H9 (cell line): ENCODE results near the gene SNRNP25. TPM values are rescaled to one million over a fixed set of nuclear protein-coding genes. Genes with fewer than 3 reads are reported as not detected.

Experiments used
- DNase-seq: peaks from one replicate; pipeline ENCODE4 v3.0.0-alpha.2; 2017
- H2AFZ ChIP-seq: one replicate; pipeline ENCODE4 v1.6.1; 2013; ENCODE audit warnings: mild to moderate bottlenecking, low read length, control low read depth, moderate library complexity
- H2AK5ac ChIP-seq: 2 replicates; pipeline ENCODE4 v1.6.1; 2013; ENCODE audit warnings: low read length, control low read depth, mixed read lengths; ENCODE audit not compliant: insufficient read length
- H2BK120ac ChIP-seq: one replicate; pipeline ENCODE4 v1.6.1; 2013; ENCODE audit warnings: low read depth, mild to moderate bottlenecking, low read length, control low read depth, inconsistent platforms; ENCODE audit not compliant: poor library complexity, severe bottlenecking
- H2BK12ac ChIP-seq: 2 replicates; pipeline ENCODE4 v1.6.1; 2013; ENCODE audit warnings: low read length, control low read depth, mixed read lengths, low read depth; ENCODE audit not compliant: insufficient read length
- H2BK15ac ChIP-seq: 2 replicates; pipeline ENCODE4 v1.6.1; 2013; ENCODE audit warnings: low read depth, low read length, control low read depth
- H2BK20ac ChIP-seq: one replicate; pipeline ENCODE4 v1.6.1; 2013; ENCODE audit warnings: low read depth, mild to moderate bottlenecking, low read length, control low read depth, inconsistent platforms; ENCODE audit not compliant: poor library complexity, severe bottlenecking
- H2BK5ac ChIP-seq: 2 replicates; pipeline ENCODE4 v1.6.1; 2013; ENCODE audit warnings: low read length, control low read depth, mixed read lengths; ENCODE audit not compliant: insufficient read length
- H3K14ac ChIP-seq: 2 replicates; pipeline ENCODE4 v1.6.1; 2013; ENCODE audit warnings: low read length, control low read depth; ENCODE audit not compliant: insufficient read depth
- H3K18ac ChIP-seq: 2 replicates; pipeline ENCODE4 v1.6.1; 2013; ENCODE audit warnings: low read depth, mild to moderate bottlenecking, mixed read lengths, low read length, control low read depth; ENCODE audit not compliant: insufficient read length
- H3K23ac ChIP-seq: 2 replicates; pipeline ENCODE4 v1.6.1; 2013; ENCODE audit warnings: low read length, control low read depth, mixed read lengths, low read depth; ENCODE audit not compliant: insufficient read length
- H3K23me2 ChIP-seq: 2 replicates; pipeline ENCODE4 v1.6.1; 2013; ENCODE audit warnings: low read depth, mild to moderate bottlenecking, mixed read lengths, low read length, control low read depth; ENCODE audit not compliant: insufficient read length, poor library complexity, severe bottlenecking
- H3K27ac ChIP-seq: 2 replicates; pipeline ENCODE4 v1.5.1; 2013; ENCODE audit warnings: low read length, control low read depth, mixed read lengths, low read depth; ENCODE audit not compliant: insufficient read length
- H3K27me3 ChIP-seq: 2 replicates; pipeline ENCODE4 v1.6.1; 2013; ENCODE audit warnings: low read length, control low read depth, inconsistent platforms; ENCODE audit not compliant: insufficient read depth
- H3K4ac ChIP-seq: 2 replicates; pipeline ENCODE4 v1.6.1; 2013; ENCODE audit warnings: low read depth, mild to moderate bottlenecking, control low read depth, inconsistent platforms, low read length, moderate library complexity
- H3K4me1 ChIP-seq: 2 replicates; pipeline ENCODE4 v1.6.1; 2013; ENCODE audit warnings: low read length, control low read depth, inconsistent platforms; ENCODE audit not compliant: insufficient read depth
- H3K4me2 ChIP-seq: 2 replicates; pipeline ENCODE4 v1.6.1; 2013; ENCODE audit warnings: low read length, control low read depth, mixed read lengths; ENCODE audit not compliant: insufficient read length, insufficient read depth
- H3K56ac ChIP-seq: 2 replicates; pipeline ENCODE4 v1.6.1; 2013; ENCODE audit warnings: low read depth, mild to moderate bottlenecking, mixed read lengths, low read length, control low read depth; ENCODE audit not compliant: insufficient read length
- H3K79me1 ChIP-seq: 2 replicates; pipeline ENCODE4 v1.6.1; 2013; ENCODE audit warnings: low read depth, mild to moderate bottlenecking, moderate library complexity, low read length, control low read depth, inconsistent platforms; ENCODE audit not compliant: insufficient read depth, poor library complexity, severe bottlenecking
- H3K79me2 ChIP-seq: 2 replicates; pipeline ENCODE4 v1.6.1; 2013; ENCODE audit warnings: low read length, control low read depth, inconsistent platforms; ENCODE audit not compliant: insufficient read depth
- H3K9ac ChIP-seq: 2 replicates; pipeline ENCODE4 v1.6.1; 2013; ENCODE audit warnings: low read length, control low read depth, mixed read lengths; ENCODE audit not compliant: insufficient read length; ENCODE audit errors: extremely low read depth
- H3K9me3 ChIP-seq: one replicate; pipeline ENCODE4 v1.6.1; 2013; ENCODE audit warnings: low read depth, low read length, inconsistent platforms; ENCODE audit not compliant: control insufficient read depth
- H3T11ph ChIP-seq: one replicate; pipeline ENCODE4 v1.6.1; 2013; ENCODE audit warnings: mild to moderate bottlenecking, low read length, control low read depth, inconsistent platforms
- H4K20me1 ChIP-seq: one replicate; pipeline ENCODE4 v1.6.1; 2013; ENCODE audit not compliant: control insufficient read depth, insufficient read length, insufficient read depth
- H4K5ac ChIP-seq: 2 replicates; pipeline ENCODE4 v1.6.1; 2013; ENCODE audit warnings: low read depth, mild to moderate bottlenecking, mixed read lengths, low read length, control low read depth; ENCODE audit not compliant: insufficient read length
- H4K8ac ChIP-seq: replicated peaks from 2 replicates; pipeline ENCODE4 v1.6.1; 2013; ENCODE audit warnings: low read length, control low read depth, mixed read lengths, low read depth; ENCODE audit not compliant: insufficient read length
- H4K91ac ChIP-seq: 2 replicates; pipeline ENCODE4 v1.6.1; 2013; ENCODE audit warnings: low read depth, mild to moderate bottlenecking, moderate library complexity, mixed read lengths, low read length, control low read depth; ENCODE audit not compliant: insufficient read length
- H3K27ac Mint-ChIP-seq, 3 experiments: 2 replicates in 2 of 3; 3 replicates in 1 of 3; pipeline ENCODE4 v1.8.0; 2020 to 2021; ENCODE audit warnings: mixed read lengths in 3 of 3, mild to moderate bottlenecking in 1 of 3, moderate library complexity in 1 of 3
- H3K27me3 Mint-ChIP-seq: 2 replicates; pipeline ENCODE4 v1.8.0; 2021; ENCODE audit warnings: low read depth, mild to moderate bottlenecking, moderate library complexity, mixed read lengths
- H3K36me3 Mint-ChIP-seq, 3 experiments: 2 replicates in 2 of 3; 3 replicates in 1 of 3; pipeline ENCODE4 v1.8.0; 2020 to 2021; ENCODE audit warnings: low read depth in 3 of 3, mixed read lengths in 3 of 3; ENCODE audit not compliant: insufficient read depth in 1 of 3
- H3K4me1 Mint-ChIP-seq, 2 experiments: 2 replicates each; pipeline ENCODE4 v1.8.0; 2020; ENCODE audit warnings: mixed read lengths in 2 of 2
- H3K4me3 Mint-ChIP-seq, 2 experiments: 2 replicates in 1 of 2; 3 replicates in 1 of 2; pipeline ENCODE4 v1.8.0; 2020 to 2021; ENCODE audit warnings: mild to moderate bottlenecking in 2 of 2, mixed read lengths in 2 of 2, moderate library complexity in 1 of 2
- H3K9me3 Mint-ChIP-seq, 2 experiments: 2 replicates in 1 of 2; 3 replicates in 1 of 2; pipeline ENCODE4 v1.8.0; 2020; ENCODE audit warnings: mild to moderate bottlenecking in 2 of 2, mixed read lengths in 2 of 2, moderate library complexity in 1 of 2
- WGBS: extraction: QIAGEN DNeasy Blood & Tissue Kit; methylation state at CpG from one replicate; pipeline ENCODE4 v1.1.7; 2013; ENCODE audit warnings: missing lambda C conversion rate, low lambda C conversion rate, mixed read lengths; ENCODE audit not compliant: insufficient read length; ENCODE audit errors: extremely low coverage; 5-methylcytosine and 5-hydroxymethylcytosine counted together
- total RNA-seq: library from RNA; stranded (reverse); gene quantifications from 2 replicates; pipeline ENCODE4 v1.2.1, GENCODE V29; 2021
- TF ChIP-seq, protein P1 (sequence below): fragments of 200-600 bp; sonication (generic); conservative IDR thresholded peaks from 3 replicates; pipeline ENCODE4 v1.8.0; 2021; ENCODE audit warnings: antibody characterized with exemption, mild to moderate bottlenecking

SNRNP25 gene
- total RNA-seq, 1 experiment from 2014 or later: 78.5 TPM

DNA sequence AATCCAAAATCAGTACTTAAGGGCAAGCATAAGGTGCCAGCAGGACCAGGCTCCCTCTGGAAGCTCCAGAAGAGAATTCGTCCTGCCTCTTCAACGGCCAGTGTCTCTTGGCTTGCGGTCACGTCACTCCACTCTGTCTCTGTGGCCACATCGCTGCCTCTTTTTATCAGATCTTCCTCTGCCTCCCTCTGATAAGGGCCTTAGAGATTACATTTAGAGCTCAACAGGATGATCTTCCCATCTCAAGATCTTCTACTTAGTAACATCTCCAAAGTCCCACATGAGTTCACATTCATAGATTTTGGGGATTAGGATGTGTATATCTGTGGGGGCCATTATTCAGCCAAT, 41.3 kb downstream of the SNRNP25 start:
- H2AK5ac ChIP-seq: no peak overlapping the region
- peaks cover 0 to 2% of the 10 kb centered on the region in 2 experiments; a peak in 1 of 4 replicates for H3K4me1 Mint-ChIP-seq
- H4K20me1 ChIP-seq: no peaks in the 10 kb centered on the region
- H3K4ac ChIP-seq: no peak overlapping the region
- H3K27ac Mint-ChIP-seq: no peak overlapping the region
- no peak overlapping the region for H4K8ac ChIP-seq
- H3K9me3 Mint-ChIP-seq: no peaks in the 10 kb centered on the region; a peak in 1 of 5 replicates
- TF ChIP-seq, protein P1, sequence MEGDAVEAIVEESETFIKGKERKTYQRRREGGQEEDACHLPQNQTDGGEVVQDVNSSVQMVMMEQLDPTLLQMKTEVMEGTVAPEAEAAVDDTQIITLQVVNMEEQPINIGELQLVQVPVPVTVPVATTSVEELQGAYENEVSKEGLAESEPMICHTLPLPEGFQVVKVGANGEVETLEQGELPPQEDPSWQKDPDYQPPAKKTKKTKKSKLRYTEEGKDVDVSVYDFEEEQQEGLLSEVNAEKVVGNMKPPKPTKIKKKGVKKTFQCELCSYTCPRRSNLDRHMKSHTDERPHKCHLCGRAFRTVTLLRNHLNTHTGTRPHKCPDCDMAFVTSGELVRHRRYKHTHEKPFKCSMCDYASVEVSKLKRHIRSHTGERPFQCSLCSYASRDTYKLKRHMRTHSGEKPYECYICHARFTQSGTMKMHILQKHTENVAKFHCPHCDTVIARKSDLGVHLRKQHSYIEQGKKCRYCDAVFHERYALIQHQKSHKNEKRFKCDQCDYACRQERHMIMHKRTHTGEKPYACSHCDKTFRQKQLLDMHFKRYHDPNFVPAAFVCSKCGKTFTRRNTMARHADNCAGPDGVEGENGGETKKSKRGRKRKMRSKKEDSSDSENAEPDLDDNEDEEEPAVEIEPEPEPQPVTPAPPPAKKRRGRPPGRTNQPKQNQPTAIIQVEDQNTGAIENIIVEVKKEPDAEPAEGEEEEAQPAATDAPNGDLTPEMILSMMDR: no peak
- no peak overlapping the region for H3T11ph ChIP-seq
- H3K79me1 ChIP-seq: no peaks in the 10 kb centered on the region
- no peak overlapping the region for H3K56ac ChIP-seq
- no peak overlapping the region for H4K91ac ChIP-seq
- no peaks in the 10 kb centered on the region for H3K23me2 ChIP-seq
- H3K4me1 ChIP-seq: no peaks in the 10 kb centered on the region
- H3K4me3 Mint-ChIP-seq: no peak overlapping the region
- DNase-seq: no peak
- H3K14ac ChIP-seq: no peak overlapping the region
- H3K9me3 ChIP-seq: no peaks in the 10 kb centered on the region
- no peak overlapping the region for H2BK15ac ChIP-seq
- H3K27me3 ChIP-seq: no peaks in the 10 kb centered on the region
- no peak overlapping the region for H3K9ac ChIP-seq
- H2BK120ac ChIP-seq: no peak overlapping the region
- H2BK20ac ChIP-seq: no peak overlapping the region
- peaks cover under 1 to 22% (median 12%) of the 10 kb centered on the region in 3 experiments; a peak in 6 of 7 replicates for H3K36me3 Mint-ChIP-seq
- H3K27ac ChIP-seq: no peak overlapping the region
- no peak overlapping the region for H3K23ac ChIP-seq
- H2BK12ac ChIP-seq: no peak overlapping the region
- H2BK5ac ChIP-seq: no peak overlapping the region
- no peaks in the 10 kb centered on the region for H3K27me3 Mint-ChIP-seq
- no peak overlapping the region for H2AFZ ChIP-seq
- H3K18ac ChIP-seq: no peak overlapping the region
- no peak overlapping the region for H3K4me2 ChIP-seq
- no peak overlapping the region for H4K5ac ChIP-seq
- no peaks in the 10 kb centered on the region for H3K79me2 ChIP-seq
- no CpG with 5 or more reads among the region's 5 CpGs for WGBS
